Stimulated activated CD8-positive, alpha-beta memory T cell treated with anti-CD3 and anti-CD28 coated beads, Interleukin-15, amount 100 ng/mL, for 1 hour (primary cell): ENCODE data around the gene PLK1.

Experiments used
- DNase-seq: peaks from one replicate; pipeline ENCODE4 v3.0.0-alpha.2; 2020; ENCODE audit warnings: low read depth

PLK1 gene

GRCh38 chr16:23679986-23680336 is 1.3 kb downstream of the PLK1 start:
- DNase-seq: no peak

GRCh38 chr16:23682181-23682580 is 3.5 kb downstream of the PLK1 start:
- no peak for DNase-seq

GRCh38 chr16:23683487-23683886 is 4.8 kb downstream of the PLK1 start:
- DNase-seq: no peak

- no peak for DNase-seq
Observed at GRCh38 chr16:23687034-23687808, 8.5 kb downstream of the PLK1 start.

GRCh38 chr16:23689442-23690187 is 10.9 kb downstream of the PLK1 start:
- DNase-seq: no peak

- no peak for DNase-seq
Observed at GRCh38 chr16:23690771-23691482, 12.2 kb downstream of the PLK1 start.

- no peak for DNase-seq
Observed at GRCh38 chr16:23691483-23692189, 12.9 kb downstream of the PLK1 start.

GRCh38 chr16:23692190-23692837 is 13.6 kb downstream of the PLK1 start:
- DNase-seq: no peak

- DNase-seq: no peak
Observed at GRCh38 chr16:23694265-23694643, 15.6 kb downstream of the PLK1 start.

- DNase-seq: no peak
Observed at GRCh38 chr16:23694644-23695373, 16.1 kb downstream of the PLK1 start.

GRCh38 chr16:23695756-23696155 is 17.1 kb downstream of the PLK1 start:
- DNase-seq: no peak

- DNase-seq: no peak
Observed at GRCh38 chr16:23699100-23699499, 20.4 kb downstream of the PLK1 start.

- DNase-seq: no peak
Observed at GRCh38 chr16:23700093-23700492, 21.4 kb downstream of the PLK1 start.

GRCh38 chr16:23700509-23700908 is 21.8 kb downstream of the PLK1 start:
- no peak for DNase-seq

GRCh38 chr16:23701045-23701444 is 22.4 kb downstream of the PLK1 start:
- DNase-seq: no peak

GRCh38 chr16:23702951-23703350 is 24.3 kb downstream of the PLK1 start:
- no peak for DNase-seq

GRCh38 chr16:23704772-23705516 is 26.3 kb downstream of the PLK1 start:
- DNase-seq: no peak

GRCh38 chr16:23705517-23705902 is 26.8 kb downstream of the PLK1 start:
- DNase-seq: no peak

GRCh38 chr16:23706439-23706838 is 27.8 kb downstream of the PLK1 start:
- DNase-seq: no peak

GRCh38 chr16:23709536-23709935 is 30.8 kb downstream of the PLK1 start:
- DNase-seq: no peak
